GM12872 (cell line): Measurements from ENCODE around the gene CHRNA3.

Experiments
- TF ChIP-seq, protein P1 (sequence below): IDR thresholded peaks from 3 replicates; pipeline ENCODE4 v1.5.1; 2011; ENCODE audit warnings: low read depth, mild to moderate bottlenecking, low read length, moderate library complexity; ENCODE audit not compliant: insufficient read depth

The CHRNA3 gene

DNA sequence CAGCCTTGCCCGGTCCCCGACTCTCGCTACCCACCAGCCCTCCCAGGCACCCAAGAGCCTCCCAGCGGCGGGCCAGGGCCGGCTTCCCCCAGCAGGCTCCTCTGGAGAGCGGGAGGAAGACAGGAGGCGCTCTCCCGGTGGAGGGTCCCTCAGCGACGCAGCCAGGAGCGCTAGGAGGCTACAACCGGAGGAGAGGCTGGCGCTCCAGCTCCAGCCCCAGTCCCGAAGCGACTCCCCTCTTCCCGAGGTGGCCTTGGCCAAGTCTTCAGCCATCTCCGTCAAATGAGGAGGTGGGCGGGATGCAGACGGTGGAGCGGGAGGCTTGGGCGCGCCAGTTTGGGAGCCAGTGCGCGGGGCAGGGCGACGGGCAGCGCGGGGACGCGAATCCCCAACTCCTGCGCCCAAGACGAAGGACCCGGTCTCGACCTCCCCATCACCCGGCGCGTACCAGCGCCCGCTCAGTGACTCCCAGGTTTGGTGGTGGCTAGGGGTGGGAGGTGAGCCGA lies 722 bp downstream of the CHRNA3 start:
- TF ChIP-seq, protein P1, sequence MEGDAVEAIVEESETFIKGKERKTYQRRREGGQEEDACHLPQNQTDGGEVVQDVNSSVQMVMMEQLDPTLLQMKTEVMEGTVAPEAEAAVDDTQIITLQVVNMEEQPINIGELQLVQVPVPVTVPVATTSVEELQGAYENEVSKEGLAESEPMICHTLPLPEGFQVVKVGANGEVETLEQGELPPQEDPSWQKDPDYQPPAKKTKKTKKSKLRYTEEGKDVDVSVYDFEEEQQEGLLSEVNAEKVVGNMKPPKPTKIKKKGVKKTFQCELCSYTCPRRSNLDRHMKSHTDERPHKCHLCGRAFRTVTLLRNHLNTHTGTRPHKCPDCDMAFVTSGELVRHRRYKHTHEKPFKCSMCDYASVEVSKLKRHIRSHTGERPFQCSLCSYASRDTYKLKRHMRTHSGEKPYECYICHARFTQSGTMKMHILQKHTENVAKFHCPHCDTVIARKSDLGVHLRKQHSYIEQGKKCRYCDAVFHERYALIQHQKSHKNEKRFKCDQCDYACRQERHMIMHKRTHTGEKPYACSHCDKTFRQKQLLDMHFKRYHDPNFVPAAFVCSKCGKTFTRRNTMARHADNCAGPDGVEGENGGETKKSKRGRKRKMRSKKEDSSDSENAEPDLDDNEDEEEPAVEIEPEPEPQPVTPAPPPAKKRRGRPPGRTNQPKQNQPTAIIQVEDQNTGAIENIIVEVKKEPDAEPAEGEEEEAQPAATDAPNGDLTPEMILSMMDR = no peak

DNA sequence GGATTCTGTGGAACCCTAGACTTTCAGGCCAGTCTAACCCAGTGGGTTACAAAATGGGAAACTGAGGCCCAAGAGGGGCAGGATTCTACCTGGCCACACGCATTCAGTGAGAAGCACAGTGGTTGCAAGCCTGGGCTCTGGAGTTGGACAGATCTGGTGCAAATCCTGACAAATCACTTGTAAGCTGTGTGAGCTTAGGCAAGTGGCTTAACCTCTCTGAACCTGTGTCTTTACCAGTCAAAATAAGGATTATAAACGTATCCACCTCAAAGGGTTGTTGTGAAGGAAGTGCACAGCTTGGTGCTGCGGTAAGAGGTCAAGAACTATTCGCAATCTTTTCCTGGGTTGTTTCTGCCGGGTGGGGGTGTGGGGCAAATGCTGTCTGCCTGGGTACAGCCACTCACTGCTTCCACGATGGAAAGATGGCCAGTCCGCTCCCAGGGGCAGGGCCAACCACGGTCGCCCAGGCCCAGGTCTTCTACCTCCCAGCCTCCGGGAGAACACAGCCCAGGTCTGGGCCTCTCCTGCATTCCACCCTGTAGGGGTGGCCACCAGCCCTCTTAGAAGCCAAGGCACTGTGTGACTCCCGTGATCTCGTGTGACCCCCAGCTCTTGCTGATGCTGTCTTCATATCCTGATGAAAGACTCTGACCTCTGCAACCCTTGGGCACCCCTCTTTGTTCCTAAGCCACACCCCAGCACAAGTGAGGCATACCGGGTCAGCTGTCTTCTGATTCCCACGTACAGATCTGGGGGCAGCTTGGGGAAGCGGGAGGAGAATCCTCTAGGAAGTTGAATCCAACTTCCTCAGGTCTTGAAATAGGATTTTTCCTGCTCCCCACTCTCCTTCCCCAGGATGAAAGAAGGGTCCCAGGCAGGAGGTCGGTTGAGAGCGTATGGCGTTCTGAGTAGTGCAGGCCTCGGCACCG lies 1.5 kb downstream of the CHRNA3 start:
- TF ChIP-seq, protein P1 = no peak

DNA sequence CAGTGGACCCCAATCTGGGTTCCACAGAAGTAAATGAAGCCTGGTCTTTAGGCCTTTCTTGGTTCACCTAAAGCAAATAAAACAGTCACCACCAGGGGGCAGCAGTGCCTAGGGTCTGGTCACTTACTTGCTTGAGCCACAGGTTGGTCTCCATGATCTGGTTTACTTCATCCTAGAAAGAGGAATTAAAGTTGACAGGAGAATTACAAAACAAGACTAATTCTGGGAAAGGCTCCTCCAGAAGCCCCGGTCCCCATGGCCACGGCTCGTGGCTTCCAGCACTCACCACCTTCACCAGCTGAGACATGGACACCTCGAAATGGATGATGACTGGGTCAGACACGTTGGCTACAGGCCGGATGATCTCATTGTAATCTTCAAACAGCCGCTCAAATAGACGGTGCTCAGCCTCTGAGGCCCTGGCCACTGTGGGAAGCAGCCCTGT lies 2.3 kb downstream of the CHRNA3 start:
- TF ChIP-seq, protein P1 = peak; percentile 81

DNA sequence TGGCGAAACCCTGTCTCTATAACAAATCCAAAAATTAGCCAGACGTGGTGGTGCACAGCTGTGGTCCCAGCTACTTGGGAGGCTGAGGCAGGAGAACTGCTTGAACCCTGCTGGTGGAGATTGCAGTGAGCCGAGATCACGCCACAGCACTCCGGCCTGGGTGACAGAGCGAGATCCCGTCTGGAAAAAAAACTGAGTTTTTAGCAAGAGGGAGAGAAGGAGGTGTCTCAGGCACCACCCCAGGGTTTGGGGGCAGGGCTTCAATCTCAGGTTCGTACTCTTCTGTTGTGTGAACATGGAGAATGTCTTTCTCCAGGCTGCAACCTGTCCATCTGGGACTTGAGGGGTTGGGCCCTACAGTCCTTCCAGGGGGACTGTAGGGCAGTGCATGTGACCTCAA lies 2.7 kb downstream of the CHRNA3 start:
- TF ChIP-seq, protein P1 = no peak

DNA sequence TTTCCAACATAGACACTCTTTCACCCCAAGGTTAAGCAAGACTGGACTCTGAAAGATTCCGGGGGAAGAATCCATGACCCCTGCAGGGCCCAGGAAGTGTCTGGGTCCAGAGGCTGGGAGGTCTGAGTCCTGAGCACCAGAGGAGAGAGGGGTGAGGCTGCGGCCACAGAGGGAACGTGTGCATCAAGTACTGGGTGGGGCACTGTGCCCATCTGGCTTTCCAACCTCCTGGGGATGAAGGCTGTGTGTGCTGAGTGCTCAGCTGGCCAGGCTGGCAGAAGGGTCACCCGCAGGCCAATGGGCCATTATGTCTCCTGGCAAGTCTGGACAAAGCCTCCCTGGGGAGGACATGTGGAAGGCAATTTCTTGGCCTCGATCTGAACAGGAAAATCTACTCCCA lies 3.3 kb downstream of the CHRNA3 start:
- TF ChIP-seq, protein P1 = no peak

DNA sequence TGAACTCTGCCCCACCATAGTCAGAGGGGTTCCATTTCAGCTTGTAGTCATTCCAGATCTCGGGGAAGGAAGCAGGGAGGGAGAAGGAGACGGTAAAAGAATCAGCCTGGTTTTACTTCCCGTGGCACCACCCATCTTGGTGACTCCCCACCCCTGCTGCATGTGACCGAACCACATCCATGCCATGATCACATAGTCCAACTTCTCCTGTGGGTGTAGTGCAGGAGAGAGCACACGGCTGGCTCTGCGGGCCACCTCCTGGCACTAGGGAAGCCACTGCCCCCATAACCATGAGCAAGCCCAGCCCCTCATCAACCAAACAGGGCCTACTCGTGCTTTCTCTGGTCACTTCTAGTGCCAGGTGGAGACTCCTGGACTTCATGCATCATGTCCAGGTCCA lies 3.7 kb downstream of the CHRNA3 start:
- TF ChIP-seq, protein P1 = no peak

DNA sequence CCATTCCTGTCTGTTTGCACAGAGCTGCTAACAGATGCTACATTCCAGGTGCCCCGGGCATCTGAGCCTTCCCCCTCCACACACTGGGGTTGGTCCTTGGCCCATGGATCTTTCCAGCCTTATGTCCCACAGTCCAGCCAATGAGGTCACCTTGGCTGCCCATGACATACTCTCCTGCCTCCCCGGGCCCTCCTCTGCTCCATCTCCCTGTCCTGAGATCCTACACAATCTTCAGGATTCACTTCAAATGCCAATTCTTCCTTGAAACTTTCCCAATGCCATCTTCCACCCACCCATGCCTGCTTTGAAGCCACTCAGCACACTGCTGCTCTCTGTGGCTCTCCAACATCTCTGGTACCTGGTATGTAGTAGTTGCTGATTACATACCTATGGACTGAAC lies 4.3 kb downstream of the CHRNA3 start:
- TF ChIP-seq, protein P1 = no peak
